NCI-H146 treated with DMSO at 0.1 percent for 48 hours (cell line): Measurements from ENCODE around the gene ATP6V1E1.

Experiments used
- DNase-seq: peaks from one replicate; lab custom pipeline; 2025; ENCODE audit not compliant: unreplicated experiment; lab: John Stamatoyannopoulos, UW

ATP6V1E1 gene

GRCh38 chr22:17634696-17635095, 6.1 kb upstream of the ATP6V1E1 start:
- no peak for DNase-seq

GRCh38 chr22:17633998-17634323, 5.4 kb upstream of the ATP6V1E1 start:
- DNase-seq: no peak

GRCh38 chr22:17633217-17633997, 4.9 kb upstream of the ATP6V1E1 start:
- DNase-seq: no peak

DNA sequence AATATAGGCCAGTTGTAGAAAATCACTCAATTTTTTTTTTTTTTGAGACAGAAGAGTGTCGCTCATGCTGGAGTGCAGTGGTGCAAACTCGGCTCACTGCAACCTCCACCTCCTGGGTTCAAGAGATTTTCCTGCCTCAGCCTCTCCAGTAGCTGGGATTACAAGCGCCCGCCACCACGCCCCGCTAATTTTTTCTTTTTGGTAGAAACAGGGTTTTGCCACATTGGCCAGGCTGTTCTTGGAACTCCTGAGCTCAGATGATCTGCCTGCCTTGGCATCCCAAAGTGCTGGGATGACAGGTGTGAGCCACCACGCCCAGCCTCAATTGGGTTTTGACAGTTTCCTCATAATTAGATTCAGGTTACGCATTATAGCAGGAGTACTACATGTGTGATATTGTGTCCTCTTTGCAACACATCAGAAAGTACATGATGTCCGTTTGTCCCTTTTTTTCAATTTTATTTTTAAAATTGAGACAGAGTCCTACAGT, 2.6 kb upstream of the ATP6V1E1 start:
- DNase-seq: no peak

- no peak for DNase-seq
These were observed 1.1 kb upstream of the ATP6V1E1 start for GRCh38 chr22:17629641-17630040.

- no peak for DNase-seq
These were observed 582 bp upstream of the ATP6V1E1 start for GRCh38 chr22:17629173-17629489.

DNA sequence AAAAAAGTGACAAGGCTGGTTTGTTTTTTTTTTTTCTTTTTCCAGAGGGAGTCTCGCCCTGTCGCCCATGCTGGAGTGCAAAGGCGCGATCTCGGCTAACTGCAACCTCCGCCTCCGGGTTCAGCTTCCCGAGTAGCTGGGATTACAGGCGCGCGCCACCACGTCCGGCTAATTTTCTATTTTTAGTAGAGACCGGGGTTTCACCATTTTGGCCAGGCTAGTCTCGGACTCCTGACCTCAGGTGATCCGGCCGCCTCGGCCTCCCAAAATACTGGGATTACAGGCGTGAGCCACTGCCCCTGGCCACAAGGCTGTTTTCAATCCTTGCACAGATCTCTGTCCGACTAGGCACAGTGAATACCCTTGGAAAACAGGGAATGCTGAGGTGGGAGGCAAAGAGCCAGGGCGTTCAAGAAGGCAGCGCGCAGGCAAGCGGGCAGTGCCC, 566 bp downstream of the ATP6V1E1 start:
- no peak for DNase-seq

DNA sequence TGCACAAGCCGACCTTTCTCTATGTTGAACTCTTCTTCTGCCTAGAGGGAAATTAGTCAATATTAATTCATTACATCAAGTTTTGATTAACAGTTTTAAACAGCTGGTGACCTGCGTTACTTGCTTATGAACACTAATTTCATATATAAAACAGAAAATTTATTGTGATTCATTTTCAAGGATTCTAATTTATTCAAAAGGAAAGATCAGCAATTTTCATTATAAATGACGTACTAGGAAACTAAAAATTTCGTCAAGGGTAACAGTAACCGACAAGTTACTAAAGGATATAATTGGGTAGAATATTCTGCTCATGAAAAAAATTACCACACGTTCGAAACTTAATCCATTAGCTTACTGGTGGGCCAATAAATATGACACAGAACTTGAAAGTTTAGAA, 15.3 kb downstream of the ATP6V1E1 start:
- DNase-seq: no peak

GRCh38 chr22:17612057-17612456, 16.5 kb downstream of the ATP6V1E1 start:
- no peak for DNase-seq

- DNase-seq: no peak
These were observed 20.5 kb downstream of the ATP6V1E1 start for GRCh38 chr22:17607891-17608521.

DNA sequence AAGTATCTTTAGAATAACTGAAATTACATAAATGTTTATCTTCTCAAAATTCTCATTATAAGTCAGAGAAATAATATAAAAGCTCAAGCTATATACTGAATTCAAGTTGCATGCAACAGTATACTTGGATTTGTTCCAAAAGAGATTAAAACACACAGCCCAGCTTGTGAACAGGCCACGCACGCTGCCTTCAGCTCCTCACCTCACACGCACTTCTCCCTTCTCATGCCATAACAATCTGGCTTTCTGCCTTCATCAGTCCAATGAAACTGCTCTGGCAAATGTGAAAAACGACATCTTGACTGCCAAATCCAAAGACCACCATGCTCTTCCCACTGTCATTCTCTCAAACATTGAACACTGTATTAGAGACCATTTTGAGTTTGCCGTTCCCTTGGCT, 22.1 kb downstream of the ATP6V1E1 start:
- DNase-seq: no peak

- no peak for DNase-seq
These were observed 24.9 kb downstream of the ATP6V1E1 start for GRCh38 chr22:17603668-17604067.

DNA sequence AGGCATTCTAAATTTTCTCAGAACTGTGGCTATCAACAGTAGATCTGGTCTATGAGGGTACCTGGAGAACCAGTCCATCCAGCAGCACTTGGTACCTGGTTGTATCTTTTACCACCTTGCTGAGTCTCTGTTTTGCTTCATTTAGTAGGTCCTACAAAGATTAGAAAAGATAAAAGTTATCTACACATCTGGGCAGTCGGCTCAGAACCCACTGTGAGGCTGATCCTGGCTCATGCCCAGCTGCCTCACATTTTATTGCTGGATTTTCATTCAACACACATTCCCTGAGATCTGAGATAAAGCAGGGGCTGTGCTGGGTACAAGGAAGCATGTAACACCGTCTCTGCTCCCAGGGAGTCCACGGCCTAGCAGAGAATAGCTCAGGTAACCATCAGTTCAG, 27.5 kb downstream of the ATP6V1E1 start:
- DNase-seq: no peak

DNA sequence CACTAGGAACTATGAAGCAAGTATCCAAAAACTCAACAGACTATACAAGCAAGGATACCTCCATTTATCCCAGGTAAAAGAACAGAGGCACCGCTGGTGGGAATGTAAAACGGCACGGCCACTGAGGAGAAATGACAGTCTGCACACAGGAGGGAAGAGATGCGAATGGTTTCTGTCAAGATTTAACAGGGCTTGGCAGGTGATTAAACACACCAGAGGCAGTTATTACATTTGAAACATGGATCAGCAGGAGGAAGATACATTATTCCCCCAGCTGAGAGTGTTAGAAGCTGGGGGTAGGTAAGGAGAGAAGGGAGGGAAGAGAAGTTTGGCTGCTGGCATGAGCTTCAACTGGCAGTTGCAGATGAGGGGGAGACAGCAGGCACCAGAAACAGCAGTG, 30.2 kb downstream of the ATP6V1E1 start:
- DNase-seq: no peak

GRCh38 chr22:17597217-17597616, 31.3 kb downstream of the ATP6V1E1 start:
- no peak for DNase-seq

DNA sequence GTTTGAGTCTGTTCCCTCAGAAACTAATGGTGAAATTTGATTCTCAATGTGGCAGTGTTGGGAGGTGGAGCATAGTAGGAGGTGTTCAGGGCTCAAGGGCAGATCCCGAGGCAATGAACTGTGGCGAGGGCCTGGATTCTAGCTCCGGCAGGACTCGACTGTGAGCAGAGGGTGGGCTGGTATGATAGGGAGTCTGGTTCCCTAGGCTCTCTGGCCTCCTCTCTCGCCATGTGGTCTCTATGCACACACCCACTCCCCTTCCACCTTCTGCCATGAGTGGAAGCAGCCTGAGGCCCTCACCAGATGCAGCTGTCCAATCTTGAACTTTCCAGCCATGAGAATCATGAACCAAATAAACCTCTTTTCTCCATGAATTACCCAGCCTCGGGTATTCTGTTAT, 32.3 kb downstream of the ATP6V1E1 start:
- no peak for DNase-seq

DNA sequence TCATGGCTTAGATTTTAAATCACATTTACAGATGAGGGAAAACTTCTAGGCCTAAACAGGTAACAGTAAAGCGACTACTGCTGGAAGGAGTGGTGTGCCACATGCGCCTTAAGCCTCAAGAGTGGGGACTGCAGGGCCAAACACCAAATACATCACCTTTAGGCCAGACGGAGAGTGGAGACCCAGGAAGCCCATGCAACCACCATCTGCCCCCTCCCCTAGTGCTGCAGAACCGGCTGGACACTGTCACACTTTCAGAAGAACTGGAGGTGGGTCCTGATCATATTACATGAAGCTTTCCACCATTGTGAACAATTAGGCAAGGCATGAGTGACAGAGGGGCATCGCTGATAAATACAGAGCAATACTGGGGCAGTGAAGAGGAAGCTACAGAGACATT, 36.3 kb downstream of the ATP6V1E1 start:
- DNase-seq: no peak

GRCh38 chr22:17590586-17590985, 38.0 kb downstream of the ATP6V1E1 start:
- DNase-seq: no peak

GRCh38 chr22:17589810-17590375, 38.7 kb downstream of the ATP6V1E1 start:
- no peak for DNase-seq

GRCh38 chr22:17588606-17589005, 39.9 kb downstream of the ATP6V1E1 start:
- DNase-seq: no peak

GRCh38 chr22:17587629-17588028, 40.9 kb downstream of the ATP6V1E1 start:
- no peak for DNase-seq

- no peak for DNase-seq
These were observed 41.6 kb downstream of the ATP6V1E1 start for GRCh38 chr22:17586831-17587440.
